MM.1S (cell line): Measurements from ENCODE around the gene GATA2.

Source experiments
- DNase-seq: peaks from one replicate; pipeline ENCODE4 v3.0.0-alpha.2; 2015
- H2AFZ ChIP-seq: fragments of 300-600 bp; sonication (generic); 2 replicates; pipeline ENCODE4 v1.6.0; 2016; ENCODE audit warnings: antibody characterized with exemption, low read length
- H3F3A ChIP-seq: fragments of 300-600 bp; sonication (generic); 2 replicates; pipeline ENCODE4 v1.6.1; 2016; ENCODE audit warnings: mild to moderate bottlenecking, antibody characterized with exemption, low read length, moderate library complexity, mixed read lengths; ENCODE audit not compliant: insufficient read depth
- H3K27ac ChIP-seq: fragments of 300-600 bp; sonication (generic); 2 replicates; pipeline ENCODE4 v1.5.1; 2016; ENCODE audit warnings: mild to moderate bottlenecking, low read length
- H3K27me3 ChIP-seq: fragments of 300-600 bp; sonication (generic); replicated peaks from 2 replicates; pipeline ENCODE4 v1.6.0; 2016; ENCODE audit warnings: low read length; ENCODE audit not compliant: insufficient read depth
- H3K36me3 ChIP-seq: fragments of 300-600 bp; sonication (generic); replicated peaks from 2 replicates; pipeline ENCODE4 v1.6.1; 2016; ENCODE audit warnings: mild to moderate bottlenecking, low read length, mixed read lengths; ENCODE audit not compliant: insufficient read depth
- H3K4me1 ChIP-seq: fragments of 300-600 bp; sonication (generic); 2 replicates; pipeline ENCODE4 v1.6.1; 2016; ENCODE audit warnings: low read length, mixed read lengths
- H3K4me2 ChIP-seq: fragments of 300-600 bp; sonication (generic); 2 replicates; pipeline ENCODE4 v1.6.0; 2016; ENCODE audit warnings: low read depth, low read length
- H3K4me3 ChIP-seq: fragments of 300-600 bp; sonication (generic); 2 replicates; pipeline ENCODE4 v1.5.1; 2016; ENCODE audit warnings: low read length, mixed read lengths
- H3K79me2 ChIP-seq: fragments of 300-600 bp; sonication (generic); 2 replicates; pipeline ENCODE4 v1.6.1; 2016; ENCODE audit warnings: mixed run types, low read length, mixed read lengths
- H3K9ac ChIP-seq: fragments of 300-600 bp; sonication (generic); 2 replicates; pipeline ENCODE4 v1.6.1; 2016; ENCODE audit warnings: low read length, mixed read lengths
- H3K9me2 ChIP-seq: fragments of 300-600 bp; sonication (generic); replicated peaks from 2 replicates; pipeline ENCODE4 v1.6.1; 2016; ENCODE audit warnings: mild to moderate bottlenecking, low read length, mixed read lengths; ENCODE audit not compliant: insufficient read depth
- H3K9me3 ChIP-seq: fragments of 300-600 bp; sonication (generic); replicated peaks from 2 replicates; pipeline ENCODE4 v1.6.1; 2016; ENCODE audit warnings: mild to moderate bottlenecking, low read length, mixed read lengths; ENCODE audit not compliant: insufficient read depth
- H4K20me1 ChIP-seq: fragments of 300-600 bp; sonication (generic); 2 replicates; pipeline ENCODE4 v1.6.1; 2016; ENCODE audit warnings: mild to moderate bottlenecking, low read length, moderate library complexity, mixed read lengths; ENCODE audit not compliant: insufficient read depth
- EZH2 ChIP-seq: fragments of 300-600 bp; sonication (generic); optimal IDR thresholded peaks from 2 replicates; pipeline ENCODE3; 2017; ENCODE audit warnings: low read depth, mild to moderate bottlenecking, antibody characterized with exemption, low read length, mixed read lengths
- EZH2phosphoT487 ChIP-seq: fragments of 300-600 bp; sonication (generic); IDR thresholded peaks from 2 replicates; pipeline ENCODE4 v1.6.1; 2018; ENCODE audit warnings: antibody characterized with exemption, low read length
- TF ChIP-seq, protein P1 (sequence below): fragments of 300-600 bp; sonication (generic); IDR thresholded peaks from 2 replicates; pipeline ENCODE4 v1.5.1; 2016; ENCODE audit warnings: antibody characterized with exemption, low read length, mixed read lengths

The GATA2 gene

DNA sequence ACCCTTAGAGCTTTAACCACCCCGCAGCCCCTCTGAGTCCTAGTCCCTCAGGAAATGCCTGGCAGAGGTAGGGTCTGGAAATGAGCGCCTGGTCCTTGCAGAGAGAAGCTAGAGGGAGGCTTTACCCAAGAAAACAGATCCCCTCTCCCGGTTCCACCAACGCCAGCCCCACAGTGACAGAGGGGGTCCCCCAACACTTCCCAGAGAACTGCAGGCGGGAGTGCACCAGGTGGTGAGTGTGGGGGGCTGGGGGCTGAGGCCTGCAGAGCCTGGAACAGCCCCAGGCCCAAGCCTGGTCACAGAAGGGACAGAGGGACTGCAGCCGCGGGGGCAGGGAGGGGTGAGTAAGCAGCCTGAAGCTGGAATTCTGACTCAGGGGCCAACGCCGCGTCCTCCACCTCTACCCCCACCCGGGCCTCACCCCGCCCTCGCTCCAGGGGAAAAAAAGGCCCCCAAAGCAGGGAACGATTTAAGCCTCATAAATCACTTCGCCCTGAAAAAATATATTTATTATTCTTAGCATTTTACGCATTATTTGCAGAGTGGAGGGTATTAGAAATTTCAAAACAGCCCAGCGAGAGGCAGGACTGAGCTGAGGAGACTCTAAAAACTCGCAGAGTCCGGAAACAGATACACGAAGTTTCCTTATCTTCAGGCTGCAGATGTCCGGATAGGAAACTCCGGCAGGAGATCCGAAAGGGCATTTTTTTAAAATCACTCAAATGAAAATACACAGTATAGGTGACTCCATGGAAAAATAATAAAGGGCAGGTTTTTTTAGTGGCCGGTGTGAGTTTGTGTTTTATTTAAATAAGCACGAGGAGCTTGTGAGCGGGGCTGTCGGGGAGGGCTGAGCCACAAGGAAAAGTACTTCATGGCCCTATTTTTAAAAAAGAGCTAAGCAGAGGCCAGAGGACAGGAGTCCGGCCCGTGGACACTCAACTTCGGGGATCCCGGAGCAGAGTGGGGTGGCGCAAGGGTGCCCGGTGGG lies 10.0 kb downstream of the GATA2 start:
- peaks cover 100% of the 10 kb centered on the region for H3K27me3 ChIP-seq
- no peaks in the 10 kb centered on the region for H3K79me2 ChIP-seq
- peak overlapping the region; percentile 5; the same call in 1 of the 2 replicates for H3K4me2 ChIP-seq
- H3K4me3 ChIP-seq: no peak overlapping the region
- H3K36me3 ChIP-seq: no peaks in the 10 kb centered on the region
- H3K9me2 ChIP-seq: no peaks in the 10 kb centered on the region
- no peak overlapping the region for H2AFZ ChIP-seq
- no peak for DNase-seq
- H3K4me1 ChIP-seq: no peaks in the 10 kb centered on the region
- no peaks in the 10 kb centered on the region for H3K9me3 ChIP-seq
- no peaks in the 10 kb centered on the region for H4K20me1 ChIP-seq
- H3K27ac ChIP-seq: no peak overlapping the region
- no peaks in the 10 kb centered on the region for H3F3A ChIP-seq
- H3K9ac ChIP-seq: no peak overlapping the region
- TF ChIP-seq, protein P1, sequence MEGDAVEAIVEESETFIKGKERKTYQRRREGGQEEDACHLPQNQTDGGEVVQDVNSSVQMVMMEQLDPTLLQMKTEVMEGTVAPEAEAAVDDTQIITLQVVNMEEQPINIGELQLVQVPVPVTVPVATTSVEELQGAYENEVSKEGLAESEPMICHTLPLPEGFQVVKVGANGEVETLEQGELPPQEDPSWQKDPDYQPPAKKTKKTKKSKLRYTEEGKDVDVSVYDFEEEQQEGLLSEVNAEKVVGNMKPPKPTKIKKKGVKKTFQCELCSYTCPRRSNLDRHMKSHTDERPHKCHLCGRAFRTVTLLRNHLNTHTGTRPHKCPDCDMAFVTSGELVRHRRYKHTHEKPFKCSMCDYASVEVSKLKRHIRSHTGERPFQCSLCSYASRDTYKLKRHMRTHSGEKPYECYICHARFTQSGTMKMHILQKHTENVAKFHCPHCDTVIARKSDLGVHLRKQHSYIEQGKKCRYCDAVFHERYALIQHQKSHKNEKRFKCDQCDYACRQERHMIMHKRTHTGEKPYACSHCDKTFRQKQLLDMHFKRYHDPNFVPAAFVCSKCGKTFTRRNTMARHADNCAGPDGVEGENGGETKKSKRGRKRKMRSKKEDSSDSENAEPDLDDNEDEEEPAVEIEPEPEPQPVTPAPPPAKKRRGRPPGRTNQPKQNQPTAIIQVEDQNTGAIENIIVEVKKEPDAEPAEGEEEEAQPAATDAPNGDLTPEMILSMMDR: no peak
- TF ChIP-seq EZH2phosphoT487 (0 out of 2 replicates have a peak, but pooled peaks have one; percentile 29), EZH2 (no peak)

DNA sequence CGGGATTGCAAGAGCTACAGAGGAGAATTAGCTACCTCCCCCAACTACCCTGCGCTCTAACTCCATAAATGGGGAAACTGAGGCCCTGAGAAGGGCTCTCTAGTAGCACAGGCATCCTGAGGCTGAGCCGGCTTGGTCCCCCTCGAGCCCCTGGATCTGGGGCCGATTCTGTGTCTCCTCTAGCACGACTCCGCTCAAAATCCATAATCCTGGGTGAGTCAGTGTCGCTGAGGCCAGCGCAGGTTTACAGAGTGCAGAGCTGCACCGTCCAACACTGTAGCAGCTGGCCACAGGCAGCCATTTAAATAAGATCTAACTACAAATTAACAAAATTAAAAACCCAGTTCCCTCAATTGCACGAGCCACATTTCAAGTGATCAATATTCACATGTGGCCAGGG lies 10.8 kb downstream of the GATA2 start:
- no peaks in the 10 kb centered on the region for H3K79me2 ChIP-seq
- no peak overlapping the region for H2AFZ ChIP-seq
- H4K20me1 ChIP-seq: no peaks in the 10 kb centered on the region
- H3K4me2 ChIP-seq: no peak overlapping the region
- H3K9me3 ChIP-seq: no peaks in the 10 kb centered on the region
- no peaks in the 10 kb centered on the region for H3K4me1 ChIP-seq
- no peaks in the 10 kb centered on the region for H3K9me2 ChIP-seq
- no peaks in the 10 kb centered on the region for H3K36me3 ChIP-seq
- no peak overlapping the region for H3K4me3 ChIP-seq
- TF ChIP-seq, protein P1: no peak
- TF ChIP-seq EZH2: no peak
- no peak for TF ChIP-seq EZH2phosphoT487
- H3F3A ChIP-seq: no peaks in the 10 kb centered on the region
- peaks cover 100% of the 10 kb centered on the region for H3K27me3 ChIP-seq
- DNase-seq: no peak
- no peak overlapping the region for H3K9ac ChIP-seq
- no peak overlapping the region for H3K27ac ChIP-seq

DNA sequence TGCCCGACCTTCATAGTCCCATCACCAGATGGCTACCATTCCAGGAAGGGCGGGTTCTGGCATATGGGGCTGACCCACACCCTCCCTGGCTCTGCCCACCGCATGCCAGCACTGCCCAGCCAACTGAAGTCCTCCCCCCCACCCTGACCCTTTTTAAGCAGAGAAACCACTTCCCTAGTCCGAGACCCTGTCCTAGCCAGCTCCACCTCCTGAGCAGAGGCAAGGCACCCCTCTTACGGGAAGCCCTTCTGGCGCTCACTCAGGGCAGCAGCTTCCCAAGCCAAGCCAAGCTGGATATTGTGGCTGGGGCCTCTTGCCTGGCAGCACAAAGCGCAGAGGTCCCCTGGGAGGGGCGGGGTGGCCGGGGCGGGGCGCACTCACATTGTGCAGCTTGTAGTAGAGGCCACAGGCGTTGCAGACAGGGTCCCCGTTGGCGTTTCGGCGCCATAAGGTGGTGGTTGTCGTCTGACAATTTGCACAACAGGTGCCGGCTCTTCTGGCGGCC lies 11.5 kb downstream of the GATA2 start:
- DNase-seq: no peak
- Histone ChIP-seq H3K79me2 (no peaks in the 10 kb centered on the region), H3K9me2 (no peaks in the 10 kb centered on the region), H3F3A (no peaks in the 10 kb centered on the region), H3K27ac (no peak overlapping the region), H3K4me2 (no peak overlapping the region), H3K36me3 (no peaks in the 10 kb centered on the region), H3K27me3 (peaks cover 98% of the 10 kb centered on the region), H3K9me3 (no peaks in the 10 kb centered on the region), H3K4me1 (no peaks in the 10 kb centered on the region), H2AFZ (no peak overlapping the region), H4K20me1 (no peaks in the 10 kb centered on the region), H3K4me3 (no peak overlapping the region), H3K9ac (no peak overlapping the region)
- TF ChIP-seq, protein P1: no peak
- TF ChIP-seq EZH2phosphoT487 (no peak), EZH2 (no peak)
